HG03095 (cell line): ENCODE data around the gene HYDIN.
"Not testable (repeated sequence)": the region's sequence is repeated elsewhere in the genome, so short reads cannot be mapped to it uniquely, and the experiment has no call there.

ENCODE experiments used
- ATAC-seq: cut with Tn5 transposase; IDR thresholded peaks from one replicate; pipeline ENCODE4 v1.9.1; 2021; ENCODE audit warnings: moderate library complexity; ENCODE audit not compliant: unreplicated experiment

Gene HYDIN

DNA sequence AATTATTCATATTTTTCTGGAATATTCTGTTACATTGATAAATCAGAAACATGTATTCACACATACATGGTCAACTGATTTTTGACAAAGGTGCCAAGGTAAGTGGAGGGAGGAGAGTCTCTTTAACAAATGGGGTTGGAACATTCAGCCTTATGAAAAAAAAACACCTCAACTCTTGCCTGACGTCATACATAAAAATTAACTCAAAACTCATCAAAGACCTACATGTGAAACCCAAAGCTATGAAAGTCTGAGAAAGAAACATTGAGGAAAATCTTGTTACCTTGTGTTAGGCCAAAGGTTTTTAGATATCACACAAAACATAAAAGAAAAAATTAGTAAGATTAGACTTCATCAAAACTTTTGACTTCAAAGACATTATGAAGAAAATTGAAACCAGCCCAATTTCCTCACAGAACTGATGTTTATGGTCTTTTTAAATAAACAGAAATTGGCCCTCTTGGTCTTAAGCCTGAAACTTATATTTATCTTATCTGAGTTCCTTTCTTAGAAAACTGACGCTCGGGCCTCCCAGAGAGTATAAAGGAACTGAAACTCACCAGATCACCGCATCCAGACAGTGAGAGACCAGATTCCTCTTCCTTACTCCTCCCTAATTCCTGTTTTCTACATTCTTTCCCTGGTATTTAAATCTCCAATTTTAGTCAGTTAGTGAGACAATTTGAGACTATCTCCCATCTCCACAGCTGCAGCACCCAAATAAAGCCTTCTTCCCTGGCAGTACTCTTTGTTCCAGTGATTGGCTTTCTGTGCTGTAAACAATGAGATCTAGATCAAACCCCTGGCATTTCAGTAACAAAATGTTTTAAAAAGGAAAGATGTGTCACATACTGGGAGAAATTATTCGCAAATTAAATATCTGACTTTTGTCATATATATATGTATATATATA is 4.0 kb downstream of the HYDIN start:
- no peak for ATAC-seq

DNA sequence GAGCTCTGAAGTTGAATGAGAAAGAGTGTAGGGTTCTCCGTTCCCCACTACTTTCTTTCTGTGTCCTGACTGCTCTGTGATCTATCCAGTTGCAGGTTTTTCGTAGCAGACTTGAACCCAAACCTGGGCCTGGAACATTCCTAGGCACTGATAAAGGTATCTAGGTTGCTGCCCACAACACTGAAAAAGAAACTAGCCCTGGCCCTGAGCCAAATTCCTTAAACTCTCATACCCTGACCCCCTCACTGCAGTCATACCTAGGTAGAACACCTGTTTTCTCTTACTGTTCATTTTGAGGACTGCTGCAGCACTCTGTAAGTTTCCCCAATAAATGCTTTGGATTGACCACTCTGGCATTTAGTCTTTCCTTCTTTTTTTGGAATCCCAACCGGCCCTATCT is 5.4 kb downstream of the HYDIN start:
- no peak for ATAC-seq

- no peak for ATAC-seq
Observed at GRCh38 chr16:71218306-71218963, 12.1 kb downstream of the HYDIN start.

- ATAC-seq = no peak
Observed at GRCh38 chr16:71217506-71217905, 13.0 kb downstream of the HYDIN start.

GRCh38 chr16:71216714-71217113 is 13.8 kb downstream of the HYDIN start:
- ATAC-seq = no peak

- no peak for ATAC-seq
Observed at GRCh38 chr16:71214746-71215381, 15.7 kb downstream of the HYDIN start.

- ATAC-seq = no peak
Observed at GRCh38 chr16:71205482-71206131, 24.9 kb downstream of the HYDIN start.

DNA sequence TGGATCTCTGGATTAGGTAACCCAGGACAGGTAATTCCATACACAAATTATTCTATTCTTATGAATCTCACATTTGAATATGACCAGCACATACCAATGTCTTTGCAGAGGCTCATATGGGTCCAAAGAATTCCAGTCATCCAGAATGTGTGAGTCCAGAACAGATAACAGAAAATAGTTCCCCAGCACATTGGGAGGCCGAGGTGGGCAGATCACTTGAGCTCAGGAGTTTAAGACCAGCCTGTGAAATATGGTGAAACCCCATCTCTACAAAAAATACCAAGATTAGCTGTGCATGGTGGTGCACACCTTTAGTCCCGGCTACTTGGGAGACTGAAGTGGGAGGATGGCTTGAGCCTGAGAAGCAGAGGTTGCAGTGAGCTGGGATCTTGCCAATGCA is 26.9 kb downstream of the HYDIN start:
- ATAC-seq = no peak

- ATAC-seq = no peak
Observed at GRCh38 chr16:71201556-71201955, 29.0 kb downstream of the HYDIN start.

DNA sequence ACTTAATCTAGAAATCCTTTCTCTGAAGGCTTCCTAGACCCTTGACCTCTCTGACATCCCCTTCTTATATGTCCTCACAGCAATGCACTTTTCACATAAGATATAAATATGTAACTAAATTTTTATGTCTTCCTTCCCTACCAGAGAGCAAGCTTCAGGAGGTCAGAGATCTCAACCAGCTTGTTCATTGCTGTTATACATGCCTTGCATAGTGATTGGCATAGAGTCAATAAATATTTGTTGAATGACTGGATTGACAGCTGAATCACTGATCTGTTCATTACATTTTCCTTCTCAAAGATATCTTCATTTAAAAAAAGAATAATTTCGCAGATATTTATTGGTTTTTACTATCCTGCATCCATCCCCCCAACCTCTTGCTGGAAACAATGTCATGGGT is 29.5 kb downstream of the HYDIN start:
- ATAC-seq = no peak

- ATAC-seq = no peak
Observed at GRCh38 chr16:71198408-71198807, 32.1 kb downstream of the HYDIN start.

GRCh38 chr16:71192387-71192786 is 38.1 kb downstream of the HYDIN start:
- ATAC-seq = no peak

GRCh38 chr16:71188956-71189712 is 41.4 kb downstream of the HYDIN start:
- no peak for ATAC-seq

DNA sequence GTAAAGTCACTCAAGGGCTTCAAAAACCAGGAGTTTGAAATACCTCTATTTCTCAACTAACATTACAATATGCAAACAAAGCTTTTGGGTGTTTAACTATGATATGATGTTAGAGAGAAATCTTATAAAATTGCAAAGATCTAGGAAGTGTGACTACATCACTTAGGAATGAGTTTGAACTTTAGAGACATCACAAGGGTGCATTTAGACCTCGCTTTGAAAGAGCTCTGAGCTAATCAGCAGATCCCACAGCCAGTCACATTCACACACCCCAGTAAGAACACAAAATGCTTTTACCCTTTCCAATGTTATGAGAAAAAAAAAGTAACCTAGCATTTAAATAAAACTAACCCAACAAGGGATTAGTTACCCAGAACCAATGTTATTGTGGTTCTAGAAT is 45.2 kb downstream of the HYDIN start:
- no peak for ATAC-seq

DNA sequence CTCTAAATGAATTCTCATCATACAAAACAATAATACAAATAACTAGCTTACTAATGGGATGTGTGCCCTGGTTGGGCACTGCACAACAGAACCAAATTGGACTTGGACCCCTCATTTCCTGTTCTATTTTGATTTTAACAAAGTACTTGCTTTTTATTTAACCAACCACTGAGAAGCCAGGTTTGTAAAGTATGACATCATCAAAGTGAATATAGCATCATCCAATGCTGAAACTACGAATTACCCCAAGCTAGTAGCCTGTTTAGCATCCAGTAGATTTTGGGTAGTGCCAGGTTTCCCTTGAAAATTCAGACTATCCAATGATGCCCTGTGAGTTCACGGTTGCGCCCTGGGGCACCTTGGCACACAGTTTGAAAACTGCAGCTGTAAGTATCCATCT is 51.0 kb downstream of the HYDIN start:
- ATAC-seq = no peak

DNA sequence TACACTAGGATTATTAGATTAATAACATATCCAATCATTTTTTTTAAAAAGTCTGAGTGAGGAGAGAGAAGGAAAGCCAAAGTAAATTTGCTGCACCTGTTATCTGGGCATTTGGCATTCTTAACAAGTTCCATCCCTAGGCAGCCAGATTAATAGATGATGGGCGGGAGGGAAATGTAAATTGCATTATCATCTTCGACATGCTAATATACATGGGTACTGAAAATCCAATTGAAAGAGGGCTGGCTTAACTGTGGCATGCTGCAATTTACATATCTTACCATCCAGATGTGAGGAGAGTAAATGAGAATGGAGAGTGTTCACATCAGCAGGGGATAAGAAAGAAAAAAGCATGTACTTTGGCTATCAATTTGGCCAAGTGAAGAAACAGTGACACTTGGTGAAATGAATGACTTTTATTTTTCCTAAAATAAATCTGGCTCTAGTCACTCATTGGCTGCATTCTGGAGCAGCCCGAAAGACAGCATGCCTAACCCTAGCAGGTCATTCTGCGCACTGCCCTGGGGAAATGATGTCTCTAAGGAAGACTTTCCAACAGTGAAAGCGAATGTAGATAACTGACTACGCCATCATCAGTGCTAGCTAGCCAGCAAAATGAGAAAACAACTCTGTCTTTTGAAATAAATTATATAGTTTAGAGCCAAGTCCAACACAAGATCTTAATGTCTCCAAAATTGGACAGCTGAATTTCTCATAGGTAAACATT is 57.9 kb downstream of the HYDIN start:
- no peak for ATAC-seq

- not testable (repeated sequence) for ATAC-seq
Observed at GRCh38 chr16:71161007-71161406, 69.5 kb downstream of the HYDIN start.

GRCh38 chr16:71157278-71157677 is 73.2 kb downstream of the HYDIN start:
- not testable (repeated sequence) for ATAC-seq

GRCh38 chr16:71153329-71153728 is 77.2 kb downstream of the HYDIN start:
- ATAC-seq = not testable (repeated sequence)

DNA sequence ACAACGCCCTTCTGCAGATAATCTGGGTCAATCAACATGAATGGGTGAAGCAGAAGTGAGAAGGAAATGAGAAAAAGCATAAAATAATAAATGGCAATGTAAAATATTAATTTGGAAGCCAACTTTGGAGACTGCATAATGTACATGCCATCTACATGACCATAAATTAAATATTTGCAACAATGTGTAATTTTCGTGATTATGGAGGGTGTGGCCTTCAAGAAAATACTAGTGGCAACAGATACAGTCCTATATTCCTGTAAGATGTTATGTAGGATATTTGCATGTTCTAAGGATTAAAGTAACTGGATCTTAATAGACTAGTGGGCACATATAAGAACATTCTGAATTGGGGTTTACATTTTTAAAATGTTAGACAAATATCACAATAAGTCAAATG is 78.9 kb downstream of the HYDIN start:
- not testable (repeated sequence) for ATAC-seq
